OCI-LY3 (cell line): Measurements from ENCODE around the gene KEAP1.

Source experiments
- H2AFZ ChIP-seq: fragments of 200-600, 300-600 bp; shearing (Covaris generic); 2 replicates; pipeline ENCODE4 v1.6.0; 2014; ENCODE audit warnings: antibody characterized with exemption, low read depth, low read length
- H3K27ac ChIP-seq: fragments of 200-600, 300-600 bp; sonication (generic); 2 replicates; pipeline ENCODE4 v1.5.1; 2014; ENCODE audit warnings: mild to moderate bottlenecking, low read length, moderate library complexity, mixed read lengths
- H3K27me3 ChIP-seq: fragments of 200-600, 300-600 bp; sonication (generic); 2 replicates; pipeline ENCODE4 v1.6.1; 2014; ENCODE audit warnings: low read depth, low read length, mixed read lengths
- H3K36me3 ChIP-seq: fragments of 200-600, 300-600 bp; sonication (generic); replicated peaks from 2 replicates; pipeline ENCODE3; 2014; ENCODE audit warnings: low read depth, low read length, mixed read lengths
- H3K4me1 ChIP-seq: fragments of 300-600, 200-600 bp; sonication (generic); 2 replicates; pipeline ENCODE4 v1.6.1; 2014; ENCODE audit warnings: low read length, mixed read lengths
- H3K4me2 ChIP-seq: fragments of 200-600, 300-600 bp; sonication (generic); 2 replicates; pipeline ENCODE4 v1.6.1; 2014; ENCODE audit warnings: low read length, mixed read lengths
- H3K4me3 ChIP-seq: fragments of 300-600, 200-600 bp; sonication (generic); 2 replicates; pipeline ENCODE4 v1.5.1; 2014; ENCODE audit warnings: antibody characterized with exemption, mild to moderate bottlenecking, low read length, moderate library complexity
- H3K79me2 ChIP-seq: fragments of 300-600, 200-600 bp; shearing (Covaris generic); 2 replicates; pipeline ENCODE4 v1.6.1; 2014; ENCODE audit warnings: mild to moderate bottlenecking, low read length, mixed read lengths
- H3K9ac ChIP-seq: fragments of 300-600, 200-600 bp; shearing (Covaris generic); 2 replicates; pipeline ENCODE4 v1.6.0; 2014; ENCODE audit warnings: mild to moderate bottlenecking, low read length, moderate library complexity
- H3K9me3 ChIP-seq: fragments of 200-600, 300-600 bp; shearing (Covaris generic); 2 replicates; pipeline ENCODE4 v1.6.1; 2014; ENCODE audit warnings: low read length, mixed read lengths; ENCODE audit not compliant: insufficient read depth
- H4K20me1 ChIP-seq: fragments of 200-600, 300-600 bp; sonication (generic); 2 replicates; pipeline ENCODE4 v1.6.1; 2016; ENCODE audit warnings: low read length, mixed read lengths; ENCODE audit not compliant: insufficient read depth
- EZH2phosphoT487 ChIP-seq: fragments of 200-600 bp; shearing (Covaris generic); IDR thresholded peaks from 2 replicates; pipeline ENCODE4 v1.6.1; 2018; ENCODE audit warnings: antibody characterized with exemption, mixed run types, low read depth
- TF ChIP-seq, protein P1 (sequence below): fragments of 200-600, 300-600 bp; sonication (generic); IDR thresholded peaks from 2 replicates; pipeline ENCODE4 v1.5.1; 2014; ENCODE audit warnings: antibody characterized with exemption, low read length, low read depth

Gene KEAP1

DNA sequence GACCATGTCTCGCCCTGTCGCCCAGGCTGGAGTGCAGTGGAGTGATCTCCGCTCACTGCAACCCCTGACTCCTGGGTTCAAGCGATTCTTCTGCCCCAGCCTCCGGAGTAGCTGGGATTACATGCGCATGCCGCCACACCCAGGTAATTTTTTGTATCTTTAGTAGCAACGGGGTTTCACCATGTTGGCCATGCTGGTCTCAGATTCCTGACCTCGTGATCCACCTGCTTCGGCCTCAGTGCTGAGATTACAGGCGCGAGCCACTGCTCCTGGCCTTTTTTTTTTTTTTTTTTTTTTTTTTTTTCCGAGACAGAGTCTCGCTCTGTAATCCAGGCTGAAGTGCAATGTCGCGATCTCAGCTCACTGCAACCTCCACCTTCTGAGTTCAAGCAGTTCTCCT lies 4.9 kb upstream of the KEAP1 start:
- peaks cover 8% of the 10 kb centered on the region for H3K4me1 ChIP-seq
- H3K9ac ChIP-seq: no peak overlapping the region
- H3K27ac ChIP-seq: no peak overlapping the region
- TF ChIP-seq EZH2phosphoT487: no peak
- TF ChIP-seq, protein P1, sequence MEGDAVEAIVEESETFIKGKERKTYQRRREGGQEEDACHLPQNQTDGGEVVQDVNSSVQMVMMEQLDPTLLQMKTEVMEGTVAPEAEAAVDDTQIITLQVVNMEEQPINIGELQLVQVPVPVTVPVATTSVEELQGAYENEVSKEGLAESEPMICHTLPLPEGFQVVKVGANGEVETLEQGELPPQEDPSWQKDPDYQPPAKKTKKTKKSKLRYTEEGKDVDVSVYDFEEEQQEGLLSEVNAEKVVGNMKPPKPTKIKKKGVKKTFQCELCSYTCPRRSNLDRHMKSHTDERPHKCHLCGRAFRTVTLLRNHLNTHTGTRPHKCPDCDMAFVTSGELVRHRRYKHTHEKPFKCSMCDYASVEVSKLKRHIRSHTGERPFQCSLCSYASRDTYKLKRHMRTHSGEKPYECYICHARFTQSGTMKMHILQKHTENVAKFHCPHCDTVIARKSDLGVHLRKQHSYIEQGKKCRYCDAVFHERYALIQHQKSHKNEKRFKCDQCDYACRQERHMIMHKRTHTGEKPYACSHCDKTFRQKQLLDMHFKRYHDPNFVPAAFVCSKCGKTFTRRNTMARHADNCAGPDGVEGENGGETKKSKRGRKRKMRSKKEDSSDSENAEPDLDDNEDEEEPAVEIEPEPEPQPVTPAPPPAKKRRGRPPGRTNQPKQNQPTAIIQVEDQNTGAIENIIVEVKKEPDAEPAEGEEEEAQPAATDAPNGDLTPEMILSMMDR: no peak
- H3K79me2 ChIP-seq: peaks cover 7% of the 10 kb centered on the region; the same call in 1 of the 2 replicates
- no peak overlapping the region for H3K4me3 ChIP-seq
- H2AFZ ChIP-seq: no peak overlapping the region
- H3K9me3 ChIP-seq: no peaks in the 10 kb centered on the region
- H3K36me3 ChIP-seq: no peaks in the 10 kb centered on the region
- no peaks in the 10 kb centered on the region for H4K20me1 ChIP-seq
- no peak overlapping the region for H3K4me2 ChIP-seq
- peaks cover 1% of the 10 kb centered on the region; the same call in 1 of the 2 replicates for H3K27me3 ChIP-seq

DNA sequence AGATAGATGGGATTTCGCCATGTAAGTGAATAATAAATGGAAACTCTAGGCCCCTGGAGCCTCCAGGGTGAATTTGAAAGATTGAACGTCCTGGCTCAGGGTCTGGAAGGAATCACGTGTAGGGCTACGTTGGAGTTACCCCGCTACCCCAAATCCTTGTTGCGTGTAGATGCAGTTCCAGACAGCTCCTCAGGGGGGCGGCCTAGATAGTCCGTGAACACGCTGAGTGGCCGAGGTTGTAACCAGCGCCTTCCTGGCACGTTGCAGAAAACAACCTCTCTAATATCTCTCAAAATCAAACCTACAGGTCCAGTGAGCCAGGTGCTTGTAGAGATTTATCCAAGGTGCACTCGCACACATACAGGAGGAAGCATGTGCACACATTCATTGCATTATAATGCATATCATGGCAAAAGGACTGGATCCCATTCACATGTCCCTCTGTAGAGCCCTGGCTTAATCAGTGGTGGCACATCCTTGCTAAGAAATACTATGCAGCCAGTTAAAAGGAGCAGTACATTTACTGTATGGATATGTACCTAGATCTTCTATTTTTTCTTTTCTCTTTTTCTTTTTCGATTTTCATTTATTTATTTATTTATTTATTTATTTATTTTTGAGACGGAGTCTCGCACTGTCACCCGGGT lies 2.5 kb upstream of the KEAP1 start:
- Histone ChIP-seq H2AFZ (no peak overlapping the region), H3K27ac (no peak overlapping the region), H3K9me3 (no peaks in the 10 kb centered on the region), H4K20me1 (no peaks in the 10 kb centered on the region), H3K27me3 (no peaks in the 10 kb centered on the region), H3K9ac (no peak overlapping the region), H3K4me1 (peaks cover 15% of the 10 kb centered on the region), H3K36me3 (peaks cover 3% of the 10 kb centered on the region), H3K4me2 (no peak overlapping the region), H3K79me2 (peaks cover 28% of the 10 kb centered on the region), H3K4me3 (no peak overlapping the region)
- no peak for TF ChIP-seq EZH2phosphoT487
- TF ChIP-seq, protein P1: peak; percentile 64

DNA sequence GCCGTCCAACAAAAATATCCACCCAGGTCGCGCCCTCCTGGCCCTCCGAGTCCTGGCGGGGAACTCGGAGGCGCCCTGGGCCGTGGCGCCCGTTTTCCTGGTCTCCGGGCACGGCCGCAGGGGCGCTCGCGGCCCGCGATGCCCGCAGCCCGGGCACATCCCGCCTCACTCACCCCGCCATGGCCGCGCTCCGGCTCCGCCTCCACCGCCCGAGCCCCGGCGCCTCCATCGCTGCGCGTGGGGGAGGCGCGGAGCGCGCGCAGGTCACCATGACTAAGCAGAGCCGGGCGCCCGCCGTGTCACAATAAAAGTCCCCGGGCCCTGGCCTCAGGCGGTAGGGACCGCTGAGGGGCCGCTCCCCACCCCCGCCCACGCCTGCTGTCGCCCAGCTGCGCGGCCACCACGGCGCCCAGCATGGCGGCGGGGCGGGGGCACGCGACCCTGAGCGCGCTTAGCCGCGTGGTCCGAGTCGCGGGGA lies 593 bp downstream of the KEAP1 start:
- Histone ChIP-seq H4K20me1 (peaks cover 9% of the 10 kb centered on the region; the same call in 1 of the 2 replicates), H3K9me3 (no peaks in the 10 kb centered on the region), H3K27ac (peak overlapping the region; percentile 84), H2AFZ (peak overlapping the region; percentile 74; the same call in 1 of the 2 replicates), H3K9ac (peak overlapping the region; percentile 97), H3K4me2 (peak overlapping the region; percentile 97), H3K4me3 (peak overlapping the region; percentile 85), H3K36me3 (peaks cover 23% of the 10 kb centered on the region), H3K27me3 (no peaks in the 10 kb centered on the region), H3K4me1 (peaks cover 12% of the 10 kb centered on the region), H3K79me2 (peaks cover 58% of the 10 kb centered on the region)
- no peak for TF ChIP-seq EZH2phosphoT487
- TF ChIP-seq, protein P1: no peak

DNA sequence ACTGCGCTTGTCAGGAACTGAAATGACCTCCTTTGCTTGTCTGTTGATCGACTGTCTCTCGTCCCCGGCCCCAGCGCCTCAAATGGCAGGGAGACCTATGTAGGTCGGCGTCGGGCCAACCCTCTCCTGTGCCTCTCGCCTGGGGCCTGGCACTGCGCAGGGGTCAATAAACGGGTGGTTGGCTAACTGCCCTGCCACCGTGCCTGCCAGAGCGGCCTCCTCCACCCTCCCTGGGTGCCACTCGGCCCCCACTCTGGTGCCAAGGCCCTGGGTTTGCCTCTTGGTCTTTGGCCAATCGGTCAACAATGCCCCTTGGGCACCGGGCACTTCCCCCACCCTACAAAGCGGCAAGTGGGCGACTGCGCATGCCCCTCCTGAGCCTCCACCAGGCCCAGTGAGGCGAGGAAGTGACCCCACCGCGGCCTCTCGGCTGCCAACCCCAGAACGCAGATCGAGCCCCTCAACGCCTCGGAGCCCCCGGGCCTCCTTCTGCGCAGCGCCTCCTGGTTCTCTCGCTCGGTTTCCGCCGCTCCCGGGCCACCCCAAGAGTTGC lies 1.1 kb downstream of the KEAP1 start:
- Histone ChIP-seq H2AFZ (peak overlapping the region; percentile 63; the same call in 1 of the 2 replicates), H3K79me2 (peaks cover 64% of the 10 kb centered on the region), H3K4me2 (peak overlapping the region; percentile 97), H3K9ac (peak overlapping the region; percentile 97), H3K4me3 (peak overlapping the region; percentile 85), H3K4me1 (peaks cover 12% of the 10 kb centered on the region), H3K36me3 (peaks cover 28% of the 10 kb centered on the region), H3K27me3 (no peaks in the 10 kb centered on the region), H4K20me1 (peaks cover 9% of the 10 kb centered on the region; the same call in 1 of the 2 replicates), H3K9me3 (no peaks in the 10 kb centered on the region), H3K27ac (peak overlapping the region; percentile 84)
- TF ChIP-seq, protein P1: no peak
- TF ChIP-seq EZH2phosphoT487: no peak
